Large intestine (tissue), 3 donors: Measurements from ENCODE around the gene RMI1. TPM values are rescaled to one million over a fixed set of nuclear protein-coding genes. Genes with fewer than 3 reads are reported as not detected.

ENCODE experiments used
- DNase-seq, 2 donors: peaks; one replicate each; pipeline versions ENCODE4 v3.0.0 to v3.0.0-alpha.2; 2013
- H3K27ac ChIP-seq: one replicate; pipeline ENCODE4 v1.5.1; 2013; ENCODE audit warnings: low read length
- H3K27me3 ChIP-seq: 2 replicates; pipeline ENCODE4 v1.6.1; 2013; ENCODE audit warnings: low read length; ENCODE audit not compliant: control insufficient read depth, insufficient read depth
- H3K36me3 ChIP-seq: 2 replicates; pipeline ENCODE4 v1.6.1; 2013; ENCODE audit warnings: low read length; ENCODE audit not compliant: control insufficient read depth, insufficient read depth
- H3K4me1 ChIP-seq: one replicate; pipeline ENCODE4 v1.6.1; 2013; ENCODE audit warnings: low read length; ENCODE audit not compliant: control insufficient read depth, insufficient read depth
- H3K4me3 ChIP-seq: one replicate; pipeline ENCODE4 v1.5.1; 2013; ENCODE audit warnings: low read length
- H3K9me3 ChIP-seq: one replicate; pipeline ENCODE4 v1.6.1; 2013; ENCODE audit warnings: mild to moderate bottlenecking, low read depth, low read length, moderate library complexity; ENCODE audit not compliant: control insufficient read depth
- WGBS: methylation state at CpG from one replicate; pipeline ENCODE4 v1.1.5; 2013; ENCODE audit warnings: low lambda C conversion rate; ENCODE audit not compliant: insufficient coverage; 5-methylcytosine and 5-hydroxymethylcytosine counted together
- polyA plus RNA-seq: library from polyadenylated mRNA; unstranded; fragments of 120-200 nt; gene quantifications from one replicate; pipeline ENCODE4 v1.2.1, GENCODE V29; 2013

The RMI1 gene
- polyA plus RNA-seq, 1 donor = 12.0 TPM

- 100% methylated on average over 1 of the region's 8 CpGs for WGBS
- no peaks in the 10 kb centered on the region for H3K27me3 ChIP-seq
- DNase-seq = no peak
- H3K36me3 ChIP-seq = peaks cover 32% of the 10 kb centered on the region
- no peak overlapping the region for H3K4me3 ChIP-seq
- no peaks in the 10 kb centered on the region for H3K9me3 ChIP-seq
- no peak overlapping the region for H3K27ac ChIP-seq
- H3K4me1 ChIP-seq = no peaks in the 10 kb centered on the region
Measured at GRCh38 chr9:83966209-83966582, 14.4 kb upstream of the RMI1 start.

GRCh38 chr9:83967073-83967472 is 13.5 kb upstream of the RMI1 start:
- H3K4me3 ChIP-seq = no peak overlapping the region
- 89% methylated on average over 1 of the region's 1 CpG for WGBS
- H3K4me1 ChIP-seq = no peaks in the 10 kb centered on the region
- H3K36me3 ChIP-seq = peaks cover 40% of the 10 kb centered on the region
- no peaks in the 10 kb centered on the region for H3K9me3 ChIP-seq
- DNase-seq = no peak
- H3K27ac ChIP-seq = no peak overlapping the region
- H3K27me3 ChIP-seq = no peaks in the 10 kb centered on the region

GRCh38 chr9:83969602-83970001 is 11.0 kb upstream of the RMI1 start:
- no peak overlapping the region for H3K4me3 ChIP-seq
- peaks cover 7% of the 10 kb centered on the region for H3K4me1 ChIP-seq
- WGBS = 94% methylated on average over 2 of the region's 3 CpGs
- H3K27me3 ChIP-seq = no peaks in the 10 kb centered on the region
- H3K9me3 ChIP-seq = no peaks in the 10 kb centered on the region
- H3K27ac ChIP-seq = no peak overlapping the region
- DNase-seq = no peak
- peaks cover 63% of the 10 kb centered on the region for H3K36me3 ChIP-seq

- DNase-seq = no peak
- H3K4me3 ChIP-seq = no peak overlapping the region
- H3K36me3 ChIP-seq = peaks cover 76% of the 10 kb centered on the region
- H3K9me3 ChIP-seq = no peaks in the 10 kb centered on the region
- WGBS = no CpG with 5 or more reads among the region's 6 CpGs
- peaks cover 10% of the 10 kb centered on the region for H3K4me1 ChIP-seq
- no peaks in the 10 kb centered on the region for H3K27me3 ChIP-seq
- no peak overlapping the region for H3K27ac ChIP-seq
Measured at GRCh38 chr9:83971485-83971884, 9.1 kb upstream of the RMI1 start.

- Histone ChIP-seq H3K36me3 (peaks cover 84% of the 10 kb centered on the region), H3K27ac (no peak overlapping the region), H3K9me3 (no peaks in the 10 kb centered on the region), H3K27me3 (no peaks in the 10 kb centered on the region), H3K4me1 (peaks cover 10% of the 10 kb centered on the region), H3K4me3 (no peak overlapping the region)
- no CpG with 5 or more reads among the region's 2 CpGs for WGBS
- DNase-seq = no peak
Measured at GRCh38 chr9:83972286-83972685, 8.3 kb upstream of the RMI1 start.

- no peak overlapping the region for H3K27ac ChIP-seq
- H3K9me3 ChIP-seq = no peaks in the 10 kb centered on the region
- no peaks in the 10 kb centered on the region for H3K27me3 ChIP-seq
- H3K4me3 ChIP-seq = no peak overlapping the region
- 95% methylated on average over 7 of the region's 12 CpGs for WGBS
- H3K36me3 ChIP-seq = peaks cover 71% of the 10 kb centered on the region
- H3K4me1 ChIP-seq = peaks cover 10% of the 10 kb centered on the region
- DNase-seq = no peak
Measured at GRCh38 chr9:83975300-83975699, 5.3 kb upstream of the RMI1 start.

- DNase-seq = no peak
- H3K27ac ChIP-seq = no peak overlapping the region
- no peaks in the 10 kb centered on the region for H3K27me3 ChIP-seq
- 80% methylated on average over 1 of the region's 2 CpGs for WGBS
- H3K36me3 ChIP-seq = peaks cover 61% of the 10 kb centered on the region
- H3K9me3 ChIP-seq = no peaks in the 10 kb centered on the region
- H3K4me3 ChIP-seq = no peak overlapping the region
- peaks cover 10% of the 10 kb centered on the region for H3K4me1 ChIP-seq
Measured at GRCh38 chr9:83976372-83976771, 4.2 kb upstream of the RMI1 start.

GRCh38 chr9:83977196-83977595 is 3.4 kb upstream of the RMI1 start:
- no peak for DNase-seq
- no peaks in the 10 kb centered on the region for H3K27me3 ChIP-seq
- peaks cover 53% of the 10 kb centered on the region for H3K36me3 ChIP-seq
- H3K27ac ChIP-seq = no peak overlapping the region
- peaks cover 10% of the 10 kb centered on the region for H3K4me1 ChIP-seq
- peak overlapping the region; percentile 89 for H3K4me3 ChIP-seq
- WGBS = no CpG with 5 or more reads among the region's 1 CpG
- no peaks in the 10 kb centered on the region for H3K9me3 ChIP-seq

- no peaks in the 10 kb centered on the region for H3K9me3 ChIP-seq
- H3K27ac ChIP-seq = peak overlapping the region; percentile 97
- H3K36me3 ChIP-seq = peaks cover 34% of the 10 kb centered on the region
- H3K4me1 ChIP-seq = peaks cover 3% of the 10 kb centered on the region
- whole genome bisulfite sequencing = no CpG with 5 or more reads among the region's 55 CpGs
- no peaks in the 10 kb centered on the region for H3K27me3 ChIP-seq
- peak; percentile 80 to 85 for DNase-seq
- peak overlapping the region; percentile 89 for H3K4me3 ChIP-seq
Measured at GRCh38 chr9:83978992-83979811, 1.4 kb upstream of the RMI1 start.

- no peaks in the 10 kb centered on the region for H3K27me3 ChIP-seq
- no CpG with 5 or more reads among the region's 57 CpGs for WGBS
- peaks cover 28% of the 10 kb centered on the region for H3K36me3 ChIP-seq
- H3K4me1 ChIP-seq = peaks cover 3% of the 10 kb centered on the region
- peak within 1 kb of the TSS; percentile 89 for H3K4me3 ChIP-seq
- peak within 1 kb of the TSS; percentile 97 for H3K27ac ChIP-seq
- peak; percentile 98 to 99 for DNase-seq
- H3K9me3 ChIP-seq = no peaks in the 10 kb centered on the region
Measured at GRCh38 chr9:83979812-83980394, 702 bp upstream of the RMI1 start, which contains the start of gene HNRNPK. TSS of gene HNRNPK (minus strand) at chr9:83980215. CDS start at chr9:83978252, 1,963 bp downstream.
